ENCODE measurements around the gene MED13.

DNA sequence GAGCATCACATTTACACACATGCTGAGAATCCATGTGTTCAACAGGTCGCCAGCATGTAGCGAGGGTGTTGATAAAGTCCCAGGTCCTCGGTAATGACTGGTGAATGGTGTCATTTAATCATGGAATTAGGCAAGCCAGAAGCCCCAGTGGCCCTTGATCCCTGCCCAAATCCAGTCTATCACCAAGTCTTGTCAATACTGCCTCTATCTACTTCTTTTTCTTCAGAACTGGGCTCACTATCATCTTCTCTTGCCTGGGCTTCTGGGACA is 31.3 kb upstream of the MED13 start:
- TF ChIP-seq, protein P1, sequence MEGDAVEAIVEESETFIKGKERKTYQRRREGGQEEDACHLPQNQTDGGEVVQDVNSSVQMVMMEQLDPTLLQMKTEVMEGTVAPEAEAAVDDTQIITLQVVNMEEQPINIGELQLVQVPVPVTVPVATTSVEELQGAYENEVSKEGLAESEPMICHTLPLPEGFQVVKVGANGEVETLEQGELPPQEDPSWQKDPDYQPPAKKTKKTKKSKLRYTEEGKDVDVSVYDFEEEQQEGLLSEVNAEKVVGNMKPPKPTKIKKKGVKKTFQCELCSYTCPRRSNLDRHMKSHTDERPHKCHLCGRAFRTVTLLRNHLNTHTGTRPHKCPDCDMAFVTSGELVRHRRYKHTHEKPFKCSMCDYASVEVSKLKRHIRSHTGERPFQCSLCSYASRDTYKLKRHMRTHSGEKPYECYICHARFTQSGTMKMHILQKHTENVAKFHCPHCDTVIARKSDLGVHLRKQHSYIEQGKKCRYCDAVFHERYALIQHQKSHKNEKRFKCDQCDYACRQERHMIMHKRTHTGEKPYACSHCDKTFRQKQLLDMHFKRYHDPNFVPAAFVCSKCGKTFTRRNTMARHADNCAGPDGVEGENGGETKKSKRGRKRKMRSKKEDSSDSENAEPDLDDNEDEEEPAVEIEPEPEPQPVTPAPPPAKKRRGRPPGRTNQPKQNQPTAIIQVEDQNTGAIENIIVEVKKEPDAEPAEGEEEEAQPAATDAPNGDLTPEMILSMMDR (conservative IDR thresholded peaks at IDR 0.05 in 1 of 2, IDR thresholded peaks at IDR 0.05 in 1 of 2; ENCODE audit: low read depth in 1 of 2, low read length in 2 of 2), result no peak
- no peak for TF ChIP-seq EZH2 (IDR thresholded peaks at IDR 0.05; ENCODE audit: low read length, missing control alignments)

All from fibroblast of lung (primary cell).